SH-SY5Y (cell line): Measurements from ENCODE around the gene SND1.

ENCODE experiments used
- GATA2 ChIP-seq: IDR thresholded peaks from 2 replicates; pipeline ENCODE4 v1.6.1; 2011; ENCODE audit warnings: mild to moderate bottlenecking, low read depth, low read length
- GATA3 ChIP-seq: IDR thresholded peaks from 2 replicates; pipeline ENCODE4 v1.6.1; 2011; ENCODE audit warnings: low read depth, mild to moderate bottlenecking, low read length, moderate library complexity

DNA sequence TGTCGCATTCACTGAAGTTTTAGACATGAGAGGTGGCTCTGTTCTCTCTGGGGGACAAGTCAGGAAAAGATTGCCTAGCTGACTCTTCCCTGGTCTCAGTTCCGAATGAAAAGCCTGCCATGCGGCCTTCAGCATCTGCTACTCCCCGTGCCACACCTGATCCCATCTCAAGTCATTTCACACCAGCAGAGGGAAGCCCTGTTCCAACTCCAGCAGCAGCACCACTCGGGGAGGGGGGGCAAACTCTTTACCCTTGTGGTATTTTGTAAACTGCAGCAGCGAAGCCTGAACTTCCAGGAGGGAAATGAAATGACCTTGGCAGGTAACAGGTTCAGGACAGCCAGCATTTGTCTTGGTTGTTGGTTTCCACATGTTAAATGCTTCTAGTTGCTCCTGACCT is 365.5 kb downstream of the SND1 start:
- TF ChIP-seq GATA3 (no peak), GATA2 (no peak)
